ENCODE results near the gene TLX1. TPM values are rescaled to one million over a fixed set of nuclear protein-coding genes. Genes with fewer than 3 reads are reported as not detected.

TLX1 gene
- total RNA-seq, 2 experiments from 2014 or later, result not detected

Other genes starting within 250 kb of the TLX1 start
- 10 to 100 TPM; 33.9 to 35.9 TPM for gene SLF2, start 218.3 kb upstream of the TLX1 start, total RNA-seq
- under 1 TPM; 0.58 to 0.74 TPM for gene SEMA4G, start 161.8 kb upstream of the TLX1 start, total RNA-seq
- gene MRPL43, start 143.8 kb upstream of the TLX1 start, total RNA-seq, result 10 to 100 TPM; 47.0 to 50.1 TPM
- 10 to 100 TPM; 12.8 to 14.0 TPM for gene TWNK, start 143.8 kb upstream of the TLX1 start, total RNA-seq
- 10 to 100 TPM; 12.0 to 12.5 TPM for gene LZTS2, start 131.5 kb upstream of the TLX1 start, total RNA-seq
- under 1 TPM; 0.31 to 0.93 TPM for gene PDZD7, start 100.2 kb upstream of the TLX1 start, total RNA-seq
- gene SFXN3, start 100.1 kb upstream of the TLX1 start, total RNA-seq, result 10 to 100 TPM; 40.4 to 41.9 TPM
- 1 to 10 TPM in 1 of 2 experiments, under 1 TPM in 1; 0.58 to 1.3 TPM for gene KAZALD1, start 69.3 kb upstream of the TLX1 start, total RNA-seq
- not detected for gene LBX1, start 98.2 kb downstream of the TLX1 start, total RNA-seq
- gene BTRC, start 222.9 kb downstream of the TLX1 start, total RNA-seq, result 10 to 100 TPM; 18.2 to 18.6 TPM

Data from activated CD4-positive, alpha-beta memory T cell treated with anti-CD3 and anti-CD28 coated beads for 36 hours (primary cell).